Sciatic nerve (tissue), 2 donors: ENCODE results near the gene KIAA1217. TPM values are rescaled to one million over a fixed set of nuclear protein-coding genes. Genes with fewer than 3 reads are reported as not detected.
"Not testable (repeated sequence)": the region's sequence is repeated elsewhere in the genome, so short reads cannot be mapped to it uniquely, and the experiment has no call there.

Experiments
- ATAC-seq: fragments of 200-7000 bp; cut with Tn5 transposase; one replicate; pipeline ENCODE4 v1.9.1; 2020; ENCODE audit warnings: mild to moderate bottlenecking, moderate library complexity
- DNase-seq: peaks from one replicate; pipeline ENCODE4 v3.0.0-alpha.2; 2020; ENCODE audit warnings: low spot score
- intact Hi-C: fragments of 100-400 bp; cut with DNase I; formaldehyde crosslinking; loops from one replicate; pipeline ENCODE4 v1.14.2; 2022
- total RNA-seq: library from RNA; stranded (reverse); fragmentation: NEBNext Ultra II Directional; extraction: Animal tissue kit (Norgen Biotek cat#: 25700); gene quantifications from one replicate; pipeline ENCODE4 v1.2.1, GENCODE V29; 2021
- donor health status: DM: no; HTN: no; CAD: no.
- donor health status: DM: no; HTN: no; CAD: no.

The KIAA1217 gene
- total RNA-seq, 1 donor from 2014 or later: 84.6 TPM

- DNase-seq (no peak), ATAC-seq (no peak)
- intact Hi-C loops: no loop called here
Measured at GRCh38 chr10:24440817-24441797, 232.2 kb downstream of the KIAA1217 start.

GRCh38 chr10:24442234-24442633 is 233.3 kb downstream of the KIAA1217 start:
- ATAC-seq (no peak), DNase-seq (no peak)
- intact Hi-C loops: no loop called here

- intact Hi-C loops, DNase-seq, ATAC-seq: not testable (repeated sequence)
Measured at GRCh38 chr10:24442641-24443174, 233.8 kb downstream of the KIAA1217 start.

GRCh38 chr10:24444337-24444736 is 235.4 kb downstream of the KIAA1217 start:
- intact Hi-C loops: no loop called here
- no peak for ATAC-seq
- DNase-seq: no peak

GRCh38 chr10:24445958-24446357 is 237.0 kb downstream of the KIAA1217 start:
- ATAC-seq, DNase-seq, intact Hi-C loops: not testable (repeated sequence)

- no peak for ATAC-seq
- no peak for DNase-seq
- intact Hi-C loops: no loop called here
Measured at GRCh38 chr10:24446739-24447138, 237.8 kb downstream of the KIAA1217 start.

GRCh38 chr10:24448351-24448999 is 239.5 kb downstream of the KIAA1217 start:
- DNase-seq (no peak), ATAC-seq (peak; percentile 20)

GRCh38 chr10:24449321-24449740 is 240.4 kb downstream of the KIAA1217 start:
- DNase-seq: no peak
- no peak for ATAC-seq
- intact Hi-C loops: no loop called here

More at GRCh38 chr10:24448351-24448999, 239.5 kb downstream of the KIAA1217 start:
- intact Hi-C loops: no loop called here

- intact Hi-C loops: no loop called here
- DNase-seq (no peak), ATAC-seq (no peak)
Measured at GRCh38 chr10:24449769-24450310, 240.9 kb downstream of the KIAA1217 start.

- intact Hi-C loops: no loop called here
- ATAC-seq (no peak), DNase-seq (no peak)
Measured at GRCh38 chr10:24451325-24451820, 242.4 kb downstream of the KIAA1217 start.

GRCh38 chr10:24452030-24452429 is 243.1 kb downstream of the KIAA1217 start:
- ATAC-seq (no peak), DNase-seq (no peak)
- intact Hi-C loops: no loop called here

GRCh38 chr10:24453404-24453830 is 244.5 kb downstream of the KIAA1217 start:
- DNase-seq (no peak), ATAC-seq (no peak)
- intact Hi-C loops: no loop called here

GRCh38 chr10:24453973-24454372 is 245.0 kb downstream of the KIAA1217 start:
- ATAC-seq (no peak), DNase-seq (no peak)
- intact Hi-C loops: no loop called here

GRCh38 chr10:24455447-24455846 is 246.5 kb downstream of the KIAA1217 start:
- ATAC-seq (no peak), DNase-seq (no peak)
- intact Hi-C loops: no loop called here

GRCh38 chr10:24456322-24456721 is 247.4 kb downstream of the KIAA1217 start:
- peak; percentile 11 for ATAC-seq
- intact Hi-C loops: no loop called here
- no peak for DNase-seq

- intact Hi-C loops: no loop called here
- DNase-seq (no peak), ATAC-seq (peak; percentile 16)
Measured at GRCh38 chr10:24457661-24458318, 248.9 kb downstream of the KIAA1217 start.

- ATAC-seq (no peak), DNase-seq (no peak)
- intact Hi-C loops: no loop called here
Measured at GRCh38 chr10:24459836-24460235, 250.9 kb downstream of the KIAA1217 start.

- no peak for ATAC-seq
- intact Hi-C loops: no loop called here
Measured at GRCh38 chr10:24462291-24462813, 253.4 kb downstream of the KIAA1217 start.

More at GRCh38 chr10:24462291-24462813, 253.4 kb downstream of the KIAA1217 start:
- DNase-seq: no peak
